Eye (tissue), 1 donor: ENCODE data around the gene TLR7.

Source experiments
- DNase-seq: peaks from one replicate; pipeline ENCODE4 v3.0.0-alpha.2; 2015

The TLR7 gene

DNA sequence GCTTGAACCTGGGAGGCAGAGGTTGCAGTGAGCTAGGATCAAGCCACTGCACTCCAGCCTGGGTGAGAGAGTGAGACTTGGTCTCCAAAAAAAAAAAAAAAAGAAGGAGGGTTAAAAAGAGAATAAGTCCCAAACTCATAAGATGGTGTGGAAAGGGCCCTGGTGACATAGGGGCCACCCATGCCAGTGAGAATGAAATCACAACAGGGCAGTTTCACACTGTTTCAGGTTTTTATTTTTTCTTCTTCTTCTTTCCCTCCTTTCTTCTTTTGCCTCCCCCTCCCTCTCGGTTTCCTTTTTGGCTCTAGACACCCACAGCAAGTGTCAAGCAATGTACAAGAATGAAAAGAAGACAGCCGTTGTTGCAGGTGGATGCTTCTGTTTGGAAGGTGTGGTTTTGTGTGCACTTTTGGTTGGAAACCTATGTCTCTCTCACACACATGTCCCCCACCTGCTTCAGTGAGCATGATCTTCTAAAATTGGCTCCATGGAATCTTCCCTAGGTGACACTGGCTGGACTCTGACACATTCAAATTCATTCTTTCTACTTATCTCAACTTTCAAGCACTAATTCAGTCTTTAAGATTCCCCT is 25.1 kb downstream of the TLR7 start:
- DNase-seq, result no peak

DNA sequence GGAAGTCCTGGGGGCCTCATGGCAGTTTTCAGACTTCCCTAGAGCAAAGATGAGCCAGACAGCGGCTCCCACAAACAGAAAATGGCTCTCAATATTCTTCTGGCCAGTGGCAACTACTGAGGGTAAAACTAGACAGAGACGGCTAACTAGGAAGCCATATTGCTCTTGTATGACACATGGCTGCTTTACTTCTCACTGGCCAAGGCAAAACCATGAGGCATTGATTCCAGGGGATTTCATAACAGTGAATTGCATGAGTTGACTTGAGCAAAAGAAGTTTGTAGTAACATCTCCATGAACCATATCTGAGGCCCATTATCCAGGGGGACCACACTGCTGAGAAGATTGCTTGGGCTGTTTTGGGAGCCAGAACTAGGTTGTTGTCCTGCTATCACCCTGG is 25.8 kb downstream of the TLR7 start:
- no peak for DNase-seq

DNA sequence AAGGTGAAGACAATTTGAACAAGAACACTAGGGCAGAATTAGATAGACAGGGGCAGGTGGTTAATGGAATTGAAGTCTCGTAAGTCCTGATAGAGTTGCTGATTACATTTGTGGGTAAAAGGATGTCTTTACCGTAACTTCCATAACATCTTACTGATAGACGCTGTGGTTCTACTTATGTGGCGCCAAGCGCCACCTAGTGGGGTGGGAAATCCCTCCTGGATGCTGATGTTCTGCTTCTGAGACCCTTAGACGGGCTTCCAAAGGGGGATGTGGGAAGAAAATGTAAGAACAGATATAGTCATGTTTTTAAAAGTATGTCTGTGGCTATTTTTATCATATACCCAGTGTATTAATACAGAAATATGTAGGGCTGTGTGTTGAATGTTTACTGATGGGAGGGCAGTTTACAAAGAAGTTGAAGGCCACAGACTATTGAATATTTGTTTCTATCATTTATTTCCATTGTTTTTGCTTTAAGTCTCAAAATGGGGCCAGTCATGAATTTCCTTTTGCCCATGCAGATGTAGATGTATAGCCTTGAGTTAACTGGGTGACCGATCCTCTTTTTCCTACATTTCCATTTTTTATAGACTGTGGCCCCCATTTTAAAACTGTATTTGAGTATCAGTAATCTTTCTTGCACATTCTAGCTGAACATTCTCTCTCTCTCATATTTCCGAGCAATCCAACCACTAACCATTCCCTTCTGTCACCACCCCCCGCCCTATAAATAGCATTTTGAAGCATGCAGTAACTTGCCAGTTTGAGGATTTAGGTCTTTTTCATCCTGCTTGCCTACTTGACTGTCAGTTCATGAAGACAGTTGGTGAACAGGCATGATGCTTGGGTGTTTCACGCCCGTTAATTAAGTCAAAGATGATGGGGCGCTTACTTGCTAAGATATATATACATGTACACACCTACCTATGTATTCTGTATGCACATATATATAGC is 27.5 kb downstream of the TLR7 start:
- peak; percentile 30 for DNase-seq

DNA sequence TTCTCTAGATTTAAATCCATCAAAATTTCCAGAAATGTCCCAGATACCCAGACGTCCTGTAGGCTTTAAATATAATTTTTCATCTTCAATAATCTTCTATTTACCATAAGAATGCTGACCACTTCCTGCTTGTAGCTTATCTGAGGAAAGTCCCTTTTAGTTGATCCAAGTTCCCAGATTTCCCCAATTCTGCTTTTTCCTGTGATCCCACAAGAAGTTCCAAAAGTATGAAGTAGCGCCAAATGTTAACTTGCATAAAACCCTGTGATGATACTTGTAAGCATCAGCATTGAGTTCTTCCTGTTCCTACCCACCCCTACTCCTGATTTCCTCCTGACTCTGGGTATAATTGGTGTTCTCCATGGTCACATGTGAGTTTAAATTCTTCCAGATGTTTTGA is 29.0 kb downstream of the TLR7 start:
- DNase-seq, result no peak

DNA sequence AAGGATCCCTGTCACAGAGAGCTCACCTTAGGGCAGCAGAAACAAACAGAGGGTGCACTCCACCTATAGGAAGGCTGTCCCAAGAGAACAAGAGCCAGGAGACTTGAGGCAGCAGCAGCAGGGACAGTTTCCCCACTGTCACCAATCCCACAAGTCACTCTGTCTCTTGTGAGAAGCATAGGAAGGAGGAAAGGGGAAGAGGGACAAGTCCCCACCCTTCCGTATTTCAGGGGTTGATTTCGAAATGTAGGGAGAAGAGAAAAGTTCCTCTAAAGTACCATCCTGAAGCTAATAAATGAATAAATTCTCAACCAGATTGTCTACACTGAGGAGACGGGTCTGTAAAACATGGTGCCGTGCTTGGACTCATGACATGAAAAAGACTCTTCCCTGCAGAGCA is 30.1 kb downstream of the TLR7 start:
- DNase-seq, result no peak

DNA sequence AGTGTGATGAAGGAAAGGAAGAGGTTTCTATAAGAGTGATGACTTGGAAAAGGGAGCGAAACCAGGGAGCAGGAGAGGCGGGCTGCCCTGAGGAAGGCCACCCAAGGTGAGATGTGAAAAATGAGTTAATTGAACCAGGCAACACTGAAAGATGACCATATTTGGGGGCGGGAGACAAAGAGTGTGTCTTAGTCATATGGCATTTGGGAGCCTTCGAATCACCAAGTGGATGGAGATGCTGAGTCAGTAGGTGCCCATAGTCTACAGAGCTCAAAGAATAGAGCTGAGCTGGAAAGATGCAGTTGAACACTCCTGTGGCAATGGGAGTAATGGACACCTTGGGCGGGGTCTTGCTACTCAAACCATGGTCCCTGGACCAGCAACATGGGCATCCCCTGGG is 31.2 kb downstream of the TLR7 start:
- no peak for DNase-seq

DNA sequence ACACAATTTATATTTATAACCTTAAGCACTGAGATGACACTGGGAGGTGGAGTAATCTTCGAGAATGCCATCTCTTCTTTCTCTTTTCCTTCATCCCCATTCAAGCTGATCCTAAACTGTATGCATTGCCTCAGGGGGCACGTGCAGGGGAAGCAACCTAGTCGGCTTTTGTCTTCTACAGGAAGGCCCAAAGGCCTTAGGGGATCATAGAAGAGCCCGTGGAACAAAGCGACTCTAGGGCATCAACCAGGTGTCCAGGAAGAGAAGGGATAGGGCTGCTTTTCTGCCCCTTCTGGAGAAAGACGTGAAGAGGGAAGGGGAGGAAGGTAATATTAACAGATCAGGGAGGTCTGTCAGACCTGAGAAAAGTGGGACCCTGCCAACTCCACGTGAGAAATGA is 32.6 kb downstream of the TLR7 start:
- DNase-seq, result no peak

DNA sequence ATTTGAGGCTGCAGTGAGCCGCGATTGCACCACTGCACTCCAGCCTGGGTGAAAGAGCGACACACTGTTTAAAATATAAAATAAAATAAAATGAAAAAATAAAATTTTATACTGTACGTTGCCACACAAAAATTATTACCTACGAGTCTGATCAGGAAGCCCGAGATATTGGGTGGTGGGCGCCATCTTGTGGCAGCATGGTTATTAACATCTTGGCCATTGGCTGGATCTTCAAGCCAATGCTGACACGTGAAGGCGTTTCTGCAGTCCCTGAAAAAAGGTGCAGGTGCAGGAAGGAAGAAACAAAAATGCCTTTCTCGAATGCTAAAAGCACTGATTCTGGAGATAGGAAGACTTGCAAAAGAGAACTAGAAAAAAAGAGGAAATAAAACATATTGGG is 34.6 kb downstream of the TLR7 start:
- DNase-seq, result peak; percentile 59

DNA sequence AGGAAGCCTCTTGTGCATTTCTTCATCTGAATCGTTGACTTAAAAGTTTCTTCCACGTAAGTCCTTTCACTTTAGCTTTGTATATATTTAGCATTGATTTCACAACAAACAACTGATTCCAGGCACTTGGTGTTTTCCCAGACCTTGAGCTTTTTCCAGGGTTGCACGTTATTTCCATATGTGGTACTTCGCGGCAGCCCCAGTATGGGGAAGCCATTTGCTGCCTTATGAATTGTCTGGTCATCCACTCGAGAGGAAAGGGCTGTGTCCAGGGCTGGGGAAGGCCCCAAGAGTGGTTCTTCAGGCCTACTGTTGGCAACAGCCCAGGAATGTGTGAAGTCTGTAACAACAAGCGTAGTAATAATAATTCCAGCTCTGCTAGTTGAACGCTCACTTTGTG is 36.8 kb downstream of the TLR7 start:
- DNase-seq, result no peak

DNA sequence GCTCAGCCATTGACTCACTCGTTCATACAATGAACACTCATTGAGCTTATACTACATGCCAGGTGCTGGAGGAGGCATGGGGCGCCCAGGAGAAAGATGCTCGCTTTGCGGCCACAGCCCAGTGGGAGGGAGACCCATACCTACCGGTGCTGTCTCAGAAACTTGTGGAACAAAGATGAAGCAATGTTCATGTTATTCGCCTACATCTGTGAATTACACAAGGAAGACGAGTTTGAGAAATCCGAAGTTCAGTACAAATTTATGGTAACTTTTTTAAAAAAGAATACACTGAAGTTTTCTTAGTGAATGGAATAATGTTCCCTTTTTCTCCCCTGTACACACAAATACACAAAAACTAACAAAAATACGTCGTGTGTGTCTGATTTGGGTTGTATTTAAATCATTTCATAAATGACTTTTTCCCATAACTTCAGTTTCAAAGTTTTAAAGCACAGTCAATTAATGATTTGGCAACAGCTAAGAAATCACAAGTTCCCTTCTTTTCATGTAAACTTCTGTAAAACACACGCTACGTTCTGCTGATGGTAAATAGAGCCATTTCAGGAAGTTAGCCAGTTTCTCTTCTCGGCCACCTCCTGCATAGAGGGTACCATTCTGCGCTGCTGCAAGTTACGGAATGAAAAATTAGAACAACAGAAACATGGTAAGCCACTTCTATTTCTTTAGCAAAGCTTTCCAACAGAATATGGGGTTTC is 39.3 kb downstream of the TLR7 start, which contains the start of gene TLR8:
TSS of gene TLR8 (plus strand) at position 575 of the 716 bp plus-strand sequence. CDS start at position 662, 87 bp downstream.
- no peak for DNase-seq

DNA sequence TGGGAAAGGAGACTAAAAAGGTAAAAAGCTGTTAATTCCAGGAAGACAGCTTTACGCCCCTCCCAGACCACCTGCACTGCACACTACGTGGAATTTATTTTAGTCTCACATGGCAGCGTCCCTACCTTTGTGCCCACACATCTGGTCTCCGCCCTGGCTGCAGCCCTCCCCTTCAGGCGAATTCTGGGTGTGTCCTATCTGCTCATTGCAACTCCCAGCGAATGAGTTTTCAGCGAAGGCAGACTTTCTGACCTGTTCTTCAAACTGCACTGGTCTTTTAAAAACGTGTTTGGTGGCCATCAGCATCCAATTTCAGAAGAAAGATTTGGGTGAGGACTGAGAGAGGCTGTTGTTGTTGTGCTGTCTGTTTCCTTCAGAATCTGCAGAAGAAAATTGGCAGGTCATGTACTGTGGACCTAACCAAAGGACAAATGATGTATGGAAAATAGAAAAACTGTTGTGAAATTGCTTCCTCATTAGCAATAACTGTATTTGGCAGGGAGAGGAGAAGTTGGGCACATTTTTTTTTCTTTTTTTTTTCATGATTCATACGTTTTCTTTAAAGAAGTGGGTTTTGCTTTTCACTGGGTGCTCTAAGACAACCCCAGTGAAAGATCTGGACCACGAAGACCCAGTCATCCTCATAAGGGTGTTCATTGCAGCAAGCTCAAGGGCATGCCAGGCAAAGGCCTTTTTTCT is 43.7 kb downstream of the TLR7 start:
- no peak for DNase-seq

DNA sequence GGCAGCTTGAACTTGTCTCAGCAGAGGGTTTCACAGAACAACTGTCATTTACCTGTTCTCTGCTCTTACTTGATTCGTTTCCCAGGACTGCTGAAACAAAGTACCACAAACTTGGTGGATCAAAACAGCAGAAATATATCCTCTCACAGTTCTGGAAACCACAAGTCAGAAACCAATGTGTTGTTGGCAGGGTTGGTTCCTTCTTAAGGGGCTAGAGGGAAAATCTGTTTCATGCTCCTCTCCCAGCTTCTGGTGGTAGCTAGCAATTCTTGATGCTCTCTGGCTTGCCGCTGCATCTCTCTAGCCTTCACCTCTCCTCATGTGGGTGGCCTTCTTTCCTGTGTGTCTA is 44.2 kb downstream of the TLR7 start:
- no peak for DNase-seq

DNA sequence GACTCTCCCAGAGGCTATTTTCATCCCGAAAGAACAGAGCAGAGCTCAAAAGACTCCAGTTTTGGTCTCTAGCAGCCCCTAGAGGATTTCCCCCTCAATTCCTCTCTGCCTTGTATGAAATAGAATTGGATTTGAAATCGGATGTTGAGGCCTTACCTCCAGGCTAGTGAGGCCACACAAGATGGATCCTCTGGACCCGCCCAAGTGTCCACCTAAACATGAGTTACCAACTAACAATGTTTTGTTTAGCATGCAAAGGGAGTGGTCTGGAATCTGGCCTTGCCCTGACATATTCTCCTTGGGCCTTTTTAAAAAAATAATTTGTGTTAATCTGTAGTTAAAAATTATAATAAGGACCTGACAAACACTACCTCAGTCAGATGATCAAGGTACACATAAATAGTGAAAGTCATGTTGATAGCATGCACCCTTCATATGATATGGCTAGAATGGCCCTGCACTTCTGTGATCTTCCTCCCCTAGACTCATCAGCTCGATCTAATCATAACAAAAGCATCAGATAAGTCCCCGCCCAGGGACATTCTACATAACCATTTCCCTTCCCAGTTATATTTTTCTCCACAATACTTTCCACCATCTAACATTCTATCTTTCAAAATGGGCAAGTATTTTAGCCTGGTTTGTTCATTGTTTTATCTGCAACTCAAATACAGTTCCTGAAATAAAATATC is 46.1 kb downstream of the TLR7 start:
- DNase-seq, result no peak

DNA sequence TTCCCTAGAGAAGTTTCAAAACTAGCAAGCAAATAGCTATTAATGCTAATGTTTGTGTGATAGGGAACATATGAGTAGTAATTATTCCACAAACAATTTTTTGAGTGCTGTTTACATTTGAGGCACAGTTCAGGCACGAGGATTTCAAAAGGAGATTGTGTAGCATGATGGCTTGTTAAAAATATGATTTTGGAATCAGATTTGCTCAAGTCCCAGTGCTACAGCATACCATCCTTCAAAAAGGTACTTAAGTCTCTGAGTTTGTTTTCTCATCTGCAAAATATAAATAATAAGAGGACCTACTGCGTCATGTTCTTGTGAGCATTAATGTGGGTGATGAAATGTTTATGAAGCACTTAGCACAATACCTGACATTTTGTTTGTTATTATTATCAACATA is 50.9 kb downstream of the TLR7 start:
- DNase-seq, result no peak

DNA sequence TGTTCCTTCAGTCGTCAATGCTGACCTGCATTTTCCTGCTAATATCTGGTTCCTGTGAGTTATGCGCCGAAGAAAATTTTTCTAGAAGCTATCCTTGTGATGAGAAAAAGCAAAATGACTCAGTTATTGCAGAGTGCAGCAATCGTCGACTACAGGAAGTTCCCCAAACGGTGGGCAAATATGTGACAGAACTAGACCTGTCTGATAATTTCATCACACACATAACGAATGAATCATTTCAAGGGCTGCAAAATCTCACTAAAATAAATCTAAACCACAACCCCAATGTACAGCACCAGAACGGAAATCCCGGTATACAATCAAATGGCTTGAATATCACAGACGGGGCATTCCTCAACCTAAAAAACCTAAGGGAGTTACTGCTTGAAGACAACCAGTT is 52.2 kb downstream of the TLR7 start:
- DNase-seq, result no peak

DNA sequence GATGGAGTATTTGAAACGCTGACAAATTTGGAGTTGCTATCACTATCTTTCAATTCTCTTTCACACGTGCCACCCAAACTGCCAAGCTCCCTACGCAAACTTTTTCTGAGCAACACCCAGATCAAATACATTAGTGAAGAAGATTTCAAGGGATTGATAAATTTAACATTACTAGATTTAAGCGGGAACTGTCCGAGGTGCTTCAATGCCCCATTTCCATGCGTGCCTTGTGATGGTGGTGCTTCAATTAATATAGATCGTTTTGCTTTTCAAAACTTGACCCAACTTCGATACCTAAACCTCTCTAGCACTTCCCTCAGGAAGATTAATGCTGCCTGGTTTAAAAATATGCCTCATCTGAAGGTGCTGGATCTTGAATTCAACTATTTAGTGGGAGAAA is 52.7 kb downstream of the TLR7 start:
- no peak for DNase-seq

DNA sequence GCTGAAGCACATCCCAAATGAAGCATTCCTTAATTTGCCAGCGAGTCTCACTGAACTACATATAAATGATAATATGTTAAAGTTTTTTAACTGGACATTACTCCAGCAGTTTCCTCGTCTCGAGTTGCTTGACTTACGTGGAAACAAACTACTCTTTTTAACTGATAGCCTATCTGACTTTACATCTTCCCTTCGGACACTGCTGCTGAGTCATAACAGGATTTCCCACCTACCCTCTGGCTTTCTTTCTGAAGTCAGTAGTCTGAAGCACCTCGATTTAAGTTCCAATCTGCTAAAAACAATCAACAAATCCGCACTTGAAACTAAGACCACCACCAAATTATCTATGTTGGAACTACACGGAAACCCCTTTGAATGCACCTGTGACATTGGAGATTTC is 54.1 kb downstream of the TLR7 start:
- DNase-seq, result no peak

DNA sequence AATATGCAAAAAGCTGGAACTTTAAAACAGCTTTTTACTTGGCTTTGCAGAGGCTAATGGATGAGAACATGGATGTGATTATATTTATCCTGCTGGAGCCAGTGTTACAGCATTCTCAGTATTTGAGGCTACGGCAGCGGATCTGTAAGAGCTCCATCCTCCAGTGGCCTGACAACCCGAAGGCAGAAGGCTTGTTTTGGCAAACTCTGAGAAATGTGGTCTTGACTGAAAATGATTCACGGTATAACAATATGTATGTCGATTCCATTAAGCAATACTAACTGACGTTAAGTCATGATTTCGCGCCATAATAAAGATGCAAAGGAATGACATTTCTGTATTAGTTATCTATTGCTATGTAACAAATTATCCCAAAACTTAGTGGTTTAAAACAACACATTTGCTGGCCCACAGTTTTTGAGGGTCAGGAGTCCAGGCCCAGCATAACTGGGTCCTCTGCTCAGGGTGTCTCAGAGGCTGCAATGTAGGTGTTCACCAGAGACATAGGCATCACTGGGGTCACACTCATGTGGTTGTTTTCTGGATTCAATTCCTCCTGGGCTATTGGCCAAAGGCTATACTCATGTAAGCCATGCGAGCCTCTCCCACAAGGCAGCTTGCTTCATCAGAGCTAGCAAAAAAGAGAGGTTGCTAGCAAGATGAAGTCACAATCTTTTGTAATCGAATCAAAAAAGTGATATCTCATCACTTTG is 55.2 kb downstream of the TLR7 start:
- DNase-seq, result no peak

DNA sequence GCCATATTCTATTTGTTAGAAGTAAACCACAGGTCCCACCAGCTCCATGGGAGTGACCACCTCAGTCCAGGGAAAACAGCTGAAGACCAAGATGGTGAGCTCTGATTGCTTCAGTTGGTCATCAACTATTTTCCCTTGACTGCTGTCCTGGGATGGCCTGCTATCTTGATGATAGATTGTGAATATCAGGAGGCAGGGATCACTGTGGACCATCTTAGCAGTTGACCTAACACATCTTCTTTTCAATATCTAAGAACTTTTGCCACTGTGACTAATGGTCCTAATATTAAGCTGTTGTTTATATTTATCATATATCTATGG is 55.7 kb downstream of the TLR7 start:
- DNase-seq, result no peak

DNA sequence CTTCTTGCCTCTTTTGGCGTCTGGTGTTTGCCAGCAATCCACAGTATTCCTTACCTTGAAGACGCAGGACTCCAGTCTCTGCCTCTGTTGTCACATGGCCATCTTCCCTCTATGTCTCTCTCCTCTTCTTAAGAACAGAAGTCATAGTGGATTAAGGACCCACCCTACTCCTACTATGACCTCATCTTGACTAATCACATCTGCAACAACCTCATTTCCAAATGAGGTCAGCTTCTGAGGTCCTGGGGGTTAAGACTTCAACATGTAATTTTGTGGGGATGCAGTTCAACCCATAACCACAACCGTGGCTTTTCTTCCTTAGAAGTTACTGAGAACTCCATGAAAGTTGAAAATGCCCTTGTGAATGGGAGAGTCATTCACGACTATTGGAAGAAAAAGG is 62.8 kb downstream of the TLR7 start:
- no peak for DNase-seq

DNA sequence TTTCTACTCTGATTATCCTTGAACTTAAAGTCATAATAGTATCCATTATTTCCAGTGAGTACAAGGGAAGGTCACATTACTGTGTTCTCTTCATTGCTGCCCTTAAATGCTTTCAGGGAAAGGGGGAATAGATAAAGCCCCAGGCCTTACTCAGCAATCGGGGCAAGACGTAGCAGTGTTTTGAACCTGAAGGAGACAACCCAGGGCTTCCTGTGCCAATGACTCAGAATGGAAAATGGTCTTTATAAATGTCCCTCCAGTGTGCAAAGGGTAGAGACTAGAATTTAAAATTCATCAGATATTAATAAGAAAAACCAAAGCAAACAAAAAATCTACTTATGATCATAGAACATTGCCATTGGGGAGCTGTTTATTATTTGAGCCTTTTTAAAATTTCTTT is 63.3 kb downstream of the TLR7 start:
- DNase-seq, result no peak

DNA sequence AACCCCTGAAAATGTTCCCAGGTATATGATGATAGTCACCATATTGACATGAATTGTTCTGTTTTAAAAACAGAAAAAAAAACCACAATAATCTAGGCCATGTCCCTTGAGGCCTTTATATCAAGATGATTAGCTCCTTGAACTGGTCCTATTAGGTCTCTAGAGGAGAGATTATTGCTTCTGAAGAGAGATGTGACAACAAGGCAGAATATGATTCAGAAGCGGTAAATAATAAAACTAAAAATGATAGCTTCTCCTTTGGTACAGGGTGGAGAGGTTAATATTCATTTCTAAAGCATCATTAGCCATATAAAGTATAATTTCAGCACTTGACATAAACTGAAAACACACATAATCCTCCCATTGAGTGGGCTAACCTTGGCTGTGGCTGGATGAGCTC is 65.4 kb downstream of the TLR7 start:
- DNase-seq, result no peak
